BJ (cell line): Measurements from ENCODE around the gene MUL1. TPM values are rescaled to one million over a fixed set of nuclear protein-coding genes. Genes with fewer than 3 reads are reported as not detected.

ENCODE experiments used
- CTCF ChIA-PET: fragments of 350-600 bp; formaldehyde crosslinking; extraction: SDS; loops from one replicate; lab custom pipeline; 2021; ENCODE audit warnings: antibody characterized with exemption, inconsistent platforms; lab: Yijun Ruan, JAX
- POLR2A ChIA-PET: fragments of 300-600 bp; sonication (Branson Sonifier 250); formaldehyde crosslinking; extraction: SDS; loops from one replicate; lab custom pipeline; 2021; ENCODE audit warnings: antibody characterized with exemption; lab: Charles Lee
- DNase-seq: peaks from one replicate; pipeline ENCODE4 v3.0.0-alpha.2; 2011; ENCODE audit warnings: low read depth
- H3K27me3 ChIP-seq: 2 replicates; pipeline ENCODE4 v1.6.0; 2011; ENCODE audit warnings: low read length; ENCODE audit not compliant: control insufficient read depth, insufficient read depth
- H3K36me3 ChIP-seq: 2 replicates; pipeline ENCODE4 v1.5.1; 2011; ENCODE audit warnings: low read length; ENCODE audit not compliant: control insufficient read depth, insufficient read depth
- H3K4me3 ChIP-seq: 2 replicates; pipeline ENCODE4 v1.5.1; 2011; ENCODE audit warnings: low read depth, mild to moderate bottlenecking, control low read depth, low read length
- CTCF ChIP-seq: IDR thresholded peaks from 2 replicates; pipeline ENCODE4 v1.5.1; 2011; ENCODE audit warnings: low read depth, mild to moderate bottlenecking, control low read depth, inconsistent platforms, low read length, moderate library complexity; ENCODE audit not compliant: insufficient read depth
- polyA plus RNA-seq: library from polyadenylated mRNA; depleted of rRNA; stranded (reverse); fragments of >200 nt; gene quantifications from 2 replicates; pipeline ENCODE4 v1.2.3, GENCODE V29; 2011

The MUL1 gene
- polyA plus RNA-seq, 1 experiment, result 46.1 TPM

DNA sequence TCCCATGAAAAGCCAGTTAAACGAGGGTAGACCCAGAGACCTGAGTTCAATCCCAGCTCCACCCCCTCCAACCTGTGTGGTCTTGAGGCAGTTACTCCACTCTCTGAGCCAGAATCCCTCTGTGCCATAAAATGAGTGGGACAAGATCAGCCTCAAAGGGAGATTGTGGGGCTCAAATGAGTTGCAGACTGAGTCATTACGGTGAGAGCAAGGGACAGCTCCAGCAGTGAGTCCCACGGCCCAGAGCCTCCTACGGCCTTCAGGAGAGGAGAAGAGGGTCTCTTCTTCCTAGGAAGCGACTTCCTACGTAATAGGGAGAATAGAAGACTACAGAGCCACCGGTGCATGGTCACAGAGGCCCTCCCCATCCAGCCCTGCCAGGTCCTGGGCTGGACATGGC, 15.2 kb downstream of the MUL1 start:
- peaks cover 5% of the 10 kb centered on the region for H3K27me3 ChIP-seq

GRCh38 chr1:20491866-20492265, 16.1 kb downstream of the MUL1 start:
- Histone ChIP-seq H3K36me3 (no peaks in the 10 kb centered on the region), H3K4me3 (no peak overlapping the region), H3K27me3 (peaks cover 5% of the 10 kb centered on the region)
- DNase-seq, result no peak
- CTCF ChIA-PET, result interaction anchor here (0.8 to 8.7 kb wide), 9 partner anchors 8 to 652 kb away, joined by 3 to 111 read pairs (median 6); no protein-coding TSS in a partner anchor
- POLR2A ChIA-PET, result no interaction called here
- no peak for TF ChIP-seq CTCF

More for the DNA sequence above, 15.2 kb downstream of the MUL1 start:
- DNase-seq, result no peak
- Histone ChIP-seq H3K4me3 (no peak overlapping the region), H3K36me3 (no peaks in the 10 kb centered on the region)
- CTCF ChIA-PET, result interaction anchor here (0.8 to 8.7 kb wide), 11 partner anchors 10 to 652 kb away, joined by 3 to 111 read pairs (median 6); no protein-coding TSS in a partner anchor
- POLR2A ChIA-PET, result no interaction called here
- no peak for TF ChIP-seq CTCF

- no peak for DNase-seq
- ChIA-PET POLR2A (no interaction called here), CTCF (interaction anchor here (0.8 to 8.7 kb wide), 9 partner anchors 9 to 278 kb away, joined by 3 to 111 read pairs (median 6); no protein-coding TSS in a partner anchor)
- H3K4me3 ChIP-seq, result no peak overlapping the region
- H3K36me3 ChIP-seq, result no peaks in the 10 kb centered on the region
- TF ChIP-seq CTCF, result no peak
- peaks cover 5% of the 10 kb centered on the region for H3K27me3 ChIP-seq
Observed at GRCh38 chr1:20491178-20491577, 16.8 kb downstream of the MUL1 start.

- no peak for DNase-seq
- CTCF ChIA-PET, result interaction anchor here (0.5 to 2.1 kb wide), 3 partner anchors 57 to 126 kb away, joined by 3 to 11 read pairs (median 4); no protein-coding TSS in a partner anchor
- Histone ChIP-seq H3K27me3 (peaks cover 5% of the 10 kb centered on the region), H3K4me3 (no peak overlapping the region), H3K36me3 (0 out of 2 replicates have a peak, but pooled peaks cover 1% of the 10 kb centered on the region)
- POLR2A ChIA-PET, result no interaction called here
- TF ChIP-seq CTCF, result no peak
Observed at GRCh38 chr1:20487236-20487590, 20.7 kb downstream of the MUL1 start.

GRCh38 chr1:20486457-20487235, 21.3 kb downstream of the MUL1 start:
- ChIA-PET CTCF (interaction anchor here (0.5 to 2.7 kb wide), 10 partner anchors 7 to 146 kb away, joined by 3 to 11 read pairs (median 4); no protein-coding TSS in a partner anchor), POLR2A (no interaction called here)
- no peak for DNase-seq
- no peak for TF ChIP-seq CTCF
- peak overlapping the region; percentile 90 for H3K4me3 ChIP-seq
- H3K36me3 ChIP-seq, result 0 out of 2 replicates have a peak, but pooled peaks cover 1% of the 10 kb centered on the region
- H3K27me3 ChIP-seq, result peaks cover 5% of the 10 kb centered on the region
